VCaP (cell line): Measurements from ENCODE around the gene EPOP.

Experiments
- H3K27ac ChIP-seq: fragments of 450-650 bp; 2 replicates; pipeline ENCODE4 v1.5.1; 2017
- CTCF ChIP-seq: fragments of 450-650 bp; conservative IDR thresholded peaks from 2 replicates; pipeline ENCODE4 v1.5.1; 2017; ENCODE audit warnings: mild to moderate bottlenecking, moderate library complexity

The EPOP gene

GRCh38 chr17:38669520-38669919 lies 5.2 kb downstream of the EPOP start:
- H3K27ac ChIP-seq: no peak overlapping the region
- no peak for TF ChIP-seq CTCF

- no peak; the same call in none of the 2 replicates for TF ChIP-seq CTCF
- no peak overlapping the region for H3K27ac ChIP-seq
These were observed 7.0 kb downstream of the EPOP start for GRCh38 chr17:38667787-38668122.

- H3K27ac ChIP-seq: no peak overlapping the region
- TF ChIP-seq CTCF: peak; percentile 100
These were observed 7.5 kb downstream of the EPOP start for GRCh38 chr17:38667099-38667786.

GRCh38 chr17:38663964-38664644 lies 10.7 kb downstream of the EPOP start:
- no peak overlapping the region for H3K27ac ChIP-seq
- no peak for TF ChIP-seq CTCF

- peak; percentile 98 for TF ChIP-seq CTCF
These were observed 11.5 kb downstream of the EPOP start for GRCh38 chr17:38663125-38663751.

GRCh38 chr17:38660097-38661025 lies 14.4 kb downstream of the EPOP start:
- H3K27ac ChIP-seq: no peak overlapping the region

More at GRCh38 chr17:38663125-38663751, 11.5 kb downstream of the EPOP start:
- H3K27ac ChIP-seq: no peak overlapping the region

More at GRCh38 chr17:38660097-38661025, 14.4 kb downstream of the EPOP start:
- TF ChIP-seq CTCF: no peak
